Effector memory CD4-positive, alpha-beta T cell (primary cell): ENCODE data around the gene MYO10.

ENCODE experiments used
- DNase-seq, 3 donors: peaks; one replicate each; pipeline ENCODE4 v3.0.0-alpha.2; 2020
- H3K27ac ChIP-seq: 2 replicates; pipeline ENCODE4 v1.7.0; 2013; ENCODE audit warnings: mild to moderate bottlenecking, low read length, moderate library complexity; ENCODE audit not compliant: insufficient read depth, poor library complexity, severe bottlenecking
- H3K27me3 ChIP-seq: replicated peaks from 2 replicates; pipeline ENCODE4 v1.7.0; 2013; ENCODE audit warnings: mild to moderate bottlenecking, low read length; ENCODE audit not compliant: insufficient read depth, control insufficient read depth, poor library complexity, severe bottlenecking
- H3K36me3 ChIP-seq: 2 replicates; pipeline ENCODE4 v1.7.0; 2013; ENCODE audit warnings: mild to moderate bottlenecking, low read length, moderate library complexity; ENCODE audit not compliant: control insufficient read depth, insufficient read depth
- H3K4me1 ChIP-seq: 2 replicates; pipeline ENCODE4 v1.7.0; 2013; ENCODE audit warnings: low read length, mild to moderate bottlenecking; ENCODE audit not compliant: control insufficient read depth, insufficient read depth, poor library complexity, severe bottlenecking
- H3K4me3 ChIP-seq: 2 replicates; pipeline ENCODE4 v1.7.0; 2013; ENCODE audit warnings: low read length, low read depth, mild to moderate bottlenecking; ENCODE audit not compliant: insufficient read depth, poor library complexity, severe bottlenecking
- H3K9me3 ChIP-seq: 2 replicates; pipeline ENCODE4 v1.7.0; 2013; ENCODE audit warnings: mild to moderate bottlenecking, low read length, moderate library complexity; ENCODE audit not compliant: control insufficient read depth

MYO10 gene

GRCh38 chr5:16931334-16932110 is 4.6 kb downstream of the MYO10 start:
- no peaks in the 10 kb centered on the region for H3K9me3 ChIP-seq
- no peak for DNase-seq
- H3K4me3 ChIP-seq = no peak overlapping the region
- no peak overlapping the region for H3K27ac ChIP-seq
- H3K27me3 ChIP-seq = peaks cover 22% of the 10 kb centered on the region
- H3K4me1 ChIP-seq = peaks cover 8% of the 10 kb centered on the region
- no peaks in the 10 kb centered on the region for H3K36me3 ChIP-seq

GRCh38 chr5:16930496-16930895 is 5.6 kb downstream of the MYO10 start:
- DNase-seq = no peak
- Histone ChIP-seq H3K27me3 (peaks cover 15% of the 10 kb centered on the region), H3K4me3 (no peak overlapping the region), H3K27ac (no peak overlapping the region), H3K4me1 (peaks cover 8% of the 10 kb centered on the region), H3K9me3 (no peaks in the 10 kb centered on the region), H3K36me3 (no peaks in the 10 kb centered on the region)

- H3K9me3 ChIP-seq = no peaks in the 10 kb centered on the region
- H3K27ac ChIP-seq = no peak overlapping the region
- H3K4me1 ChIP-seq = peaks cover under 1% of the 10 kb centered on the region
- no peaks in the 10 kb centered on the region for H3K36me3 ChIP-seq
- peaks cover 9% of the 10 kb centered on the region for H3K27me3 ChIP-seq
- no peak for DNase-seq
- H3K4me3 ChIP-seq = no peak overlapping the region
These were observed 6.3 kb downstream of the MYO10 start for GRCh38 chr5:16929831-16930230.

GRCh38 chr5:16929347-16929746 is 6.7 kb downstream of the MYO10 start:
- DNase-seq = no peak
- H3K27me3 ChIP-seq = peaks cover 4% of the 10 kb centered on the region
- no peak overlapping the region for H3K4me3 ChIP-seq
- no peaks in the 10 kb centered on the region for H3K36me3 ChIP-seq
- H3K9me3 ChIP-seq = no peaks in the 10 kb centered on the region
- no peak overlapping the region for H3K27ac ChIP-seq
- no peaks in the 10 kb centered on the region for H3K4me1 ChIP-seq

GRCh38 chr5:16927613-16928012 is 8.5 kb downstream of the MYO10 start:
- no peak for DNase-seq
- H3K4me1 ChIP-seq = no peaks in the 10 kb centered on the region
- H3K4me3 ChIP-seq = no peak overlapping the region
- H3K9me3 ChIP-seq = no peaks in the 10 kb centered on the region
- no peaks in the 10 kb centered on the region for H3K27me3 ChIP-seq
- no peak overlapping the region for H3K27ac ChIP-seq
- H3K36me3 ChIP-seq = no peaks in the 10 kb centered on the region

GRCh38 chr5:16926417-16926816 is 9.7 kb downstream of the MYO10 start:
- no peaks in the 10 kb centered on the region for H3K9me3 ChIP-seq
- no peak overlapping the region for H3K4me3 ChIP-seq
- H3K27ac ChIP-seq = no peak overlapping the region
- no peaks in the 10 kb centered on the region for H3K27me3 ChIP-seq
- DNase-seq = no peak
- no peaks in the 10 kb centered on the region for H3K36me3 ChIP-seq
- H3K4me1 ChIP-seq = no peaks in the 10 kb centered on the region

- no peaks in the 10 kb centered on the region for H3K27me3 ChIP-seq
- H3K27ac ChIP-seq = no peak overlapping the region
- H3K9me3 ChIP-seq = no peaks in the 10 kb centered on the region
- no peak for DNase-seq
- no peak overlapping the region for H3K4me3 ChIP-seq
- no peaks in the 10 kb centered on the region for H3K4me1 ChIP-seq
- H3K36me3 ChIP-seq = no peaks in the 10 kb centered on the region
These were observed 11.9 kb downstream of the MYO10 start for GRCh38 chr5:16924206-16924605.

- no peaks in the 10 kb centered on the region for H3K9me3 ChIP-seq
- no peak overlapping the region for H3K4me3 ChIP-seq
- no peak overlapping the region for H3K27ac ChIP-seq
- no peaks in the 10 kb centered on the region for H3K4me1 ChIP-seq
- no peaks in the 10 kb centered on the region for H3K36me3 ChIP-seq
- no peak for DNase-seq
- no peaks in the 10 kb centered on the region for H3K27me3 ChIP-seq
These were observed 13.7 kb downstream of the MYO10 start for GRCh38 chr5:16922430-16922829.

GRCh38 chr5:16921211-16921610 is 14.9 kb downstream of the MYO10 start:
- no peak for DNase-seq
- Histone ChIP-seq H3K4me3 (no peak overlapping the region), H3K27ac (no peak overlapping the region), H3K27me3 (no peaks in the 10 kb centered on the region), H3K9me3 (no peaks in the 10 kb centered on the region), H3K36me3 (no peaks in the 10 kb centered on the region), H3K4me1 (no peaks in the 10 kb centered on the region)

- Histone ChIP-seq H3K4me3 (no peak overlapping the region), H3K9me3 (no peaks in the 10 kb centered on the region), H3K4me1 (no peaks in the 10 kb centered on the region), H3K36me3 (no peaks in the 10 kb centered on the region), H3K27me3 (no peaks in the 10 kb centered on the region), H3K27ac (no peak overlapping the region)
- DNase-seq = no peak
These were observed 15.8 kb downstream of the MYO10 start for GRCh38 chr5:16920109-16920816.
